Measurements from ENCODE around the gene RPS27A.
"Not testable (repeated sequence)": the region's sequence is repeated elsewhere in the genome, so short reads cannot be mapped to it uniquely, and the experiment has no call there.

RPS27A gene

GRCh38 chr2:55232084-55232862 is at the start of gene RPS27A, which contains the start of gene CLHC1:
RPS27A (plus strand) TSS chr2:55232688; CDS start chr2:55232825, 137 bp downstream.
CLHC1 (minus strand) TSS chr2:55232293; CDS start chr2:55222411, 9,882 bp downstream.
- DNase-seq, result peak; percentile 96

DNA sequence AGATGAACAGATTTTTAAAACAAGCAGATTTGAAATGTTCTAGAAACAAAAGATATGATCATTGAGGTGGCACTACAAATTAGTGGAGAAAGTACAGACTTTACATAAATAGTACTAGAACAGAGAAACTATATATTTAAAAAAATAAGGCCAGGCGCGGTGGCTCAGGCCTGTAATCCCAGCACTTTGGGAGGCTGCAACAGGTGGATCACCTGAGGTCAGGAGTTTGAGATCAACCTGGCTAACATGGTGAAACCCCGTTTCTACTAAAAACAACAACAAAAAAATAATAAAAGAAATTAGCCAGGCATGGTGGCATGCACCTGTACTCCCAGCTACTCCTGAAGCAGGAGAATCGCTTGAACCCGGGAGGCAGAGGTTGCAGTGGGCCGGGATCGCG is 45.7 kb upstream of the RPS27A start:
- not testable (repeated sequence) for DNase-seq

- not testable (repeated sequence) for DNase-seq
Observed at GRCh38 chr2:55191888-55192287, 40.6 kb upstream of the RPS27A start.

DNA sequence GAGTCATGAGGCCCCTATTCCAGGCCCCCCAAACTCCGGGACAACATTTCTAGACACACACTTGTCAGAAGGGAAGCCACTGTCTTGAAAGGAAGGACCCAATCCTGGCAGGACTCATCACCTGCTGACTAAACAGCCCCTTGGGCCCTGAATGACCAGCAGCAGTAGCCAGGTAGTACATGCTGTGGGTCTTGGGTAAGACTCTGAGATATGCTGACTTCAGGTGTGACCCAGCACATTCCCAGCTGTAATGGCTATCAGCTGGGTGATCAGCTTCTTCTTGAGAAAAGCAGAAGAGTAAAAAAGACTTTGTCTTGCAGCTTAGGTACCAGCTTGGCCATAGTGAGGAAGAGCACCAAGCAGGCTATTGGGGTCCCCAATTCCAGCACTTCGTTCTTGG is 36.0 kb upstream of the RPS27A start:
- no peak for DNase-seq

DNA sequence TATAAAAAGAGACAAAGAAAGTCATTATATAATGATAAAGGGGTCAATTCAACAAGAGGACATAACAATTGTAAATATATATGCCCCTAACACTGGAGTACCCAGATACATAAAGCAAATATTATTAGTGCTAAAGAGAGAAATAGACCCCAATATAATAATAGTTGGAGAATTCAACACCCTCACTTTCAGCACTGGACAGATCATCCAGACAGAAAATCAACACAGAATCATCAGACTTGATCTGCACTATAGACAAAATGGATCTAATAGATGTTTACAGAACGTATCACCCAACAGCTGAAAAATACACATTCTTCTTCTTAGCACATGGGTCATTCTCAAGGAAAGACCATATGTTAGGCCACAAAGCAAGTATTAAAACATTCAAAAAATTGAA is 32.1 kb upstream of the RPS27A start:
- DNase-seq, result no peak

GRCh38 chr2:55204536-55204935 is 28.0 kb upstream of the RPS27A start:
- DNase-seq, result no peak

DNA sequence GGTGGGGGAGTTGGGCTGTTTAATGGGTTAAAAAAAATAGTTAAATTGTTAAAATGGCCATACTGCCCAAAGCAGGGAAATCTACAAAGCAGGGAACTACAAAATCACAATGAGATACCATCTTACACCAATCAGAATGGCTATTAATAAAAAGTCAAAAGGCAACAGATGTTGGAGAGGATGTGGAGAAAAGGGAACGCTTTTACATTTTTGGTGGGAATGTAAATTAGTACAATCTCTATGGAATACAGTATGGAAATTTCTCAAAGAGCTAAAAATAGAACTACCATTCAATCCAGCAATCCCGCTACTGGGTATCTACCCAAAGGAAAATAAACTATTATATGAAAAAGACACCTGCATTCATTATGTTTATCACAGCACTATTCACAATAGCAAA is 27.5 kb upstream of the RPS27A start:
- no peak for DNase-seq

- DNase-seq, result no peak
Observed at GRCh38 chr2:55213822-55214221, 18.7 kb upstream of the RPS27A start.

DNA sequence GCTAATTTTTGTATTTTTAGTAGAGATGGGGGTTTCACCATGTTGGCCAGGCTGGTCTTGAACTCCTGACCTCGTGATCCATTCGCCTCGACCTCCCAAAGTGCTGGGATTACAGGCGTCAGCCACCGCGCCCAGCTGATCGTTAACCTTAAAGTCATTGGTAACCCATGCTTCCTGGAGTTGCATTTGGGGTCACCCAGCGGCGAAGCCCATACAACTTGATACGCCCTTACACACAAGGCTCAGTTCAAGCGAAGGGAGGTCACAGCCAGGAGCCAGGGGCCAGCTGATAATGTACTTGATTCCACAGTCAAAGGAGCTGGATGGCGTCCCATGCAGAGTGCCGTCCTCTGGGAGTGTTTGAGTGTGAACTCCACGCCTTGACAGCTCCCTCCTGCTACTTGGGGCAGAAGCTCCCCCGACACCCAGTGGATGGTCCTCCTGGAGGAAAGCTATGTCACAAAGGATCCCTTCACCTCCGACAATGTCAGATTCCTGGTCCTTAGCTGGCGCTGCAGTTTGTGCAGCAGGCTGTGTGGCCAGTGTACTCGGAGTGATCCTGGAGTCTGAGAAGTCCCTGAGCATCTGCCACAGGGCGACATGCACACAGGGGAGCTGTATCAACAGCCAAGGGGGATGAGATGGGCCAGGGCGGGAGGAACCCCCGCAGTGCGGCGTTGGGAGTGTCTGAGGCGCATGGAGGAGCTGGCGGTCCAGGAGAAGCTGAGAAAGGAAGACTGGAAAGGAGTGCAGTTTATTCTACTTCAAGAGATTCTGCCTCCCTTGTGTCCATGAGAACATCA is 8.3 kb upstream of the RPS27A start:
- DNase-seq, result no peak

- DNase-seq, result no peak
Observed at GRCh38 chr2:55224761-55225261, 7.7 kb upstream of the RPS27A start.

- DNase-seq, result no peak
Observed at GRCh38 chr2:55225481-55226020, 6.9 kb upstream of the RPS27A start.

DNA sequence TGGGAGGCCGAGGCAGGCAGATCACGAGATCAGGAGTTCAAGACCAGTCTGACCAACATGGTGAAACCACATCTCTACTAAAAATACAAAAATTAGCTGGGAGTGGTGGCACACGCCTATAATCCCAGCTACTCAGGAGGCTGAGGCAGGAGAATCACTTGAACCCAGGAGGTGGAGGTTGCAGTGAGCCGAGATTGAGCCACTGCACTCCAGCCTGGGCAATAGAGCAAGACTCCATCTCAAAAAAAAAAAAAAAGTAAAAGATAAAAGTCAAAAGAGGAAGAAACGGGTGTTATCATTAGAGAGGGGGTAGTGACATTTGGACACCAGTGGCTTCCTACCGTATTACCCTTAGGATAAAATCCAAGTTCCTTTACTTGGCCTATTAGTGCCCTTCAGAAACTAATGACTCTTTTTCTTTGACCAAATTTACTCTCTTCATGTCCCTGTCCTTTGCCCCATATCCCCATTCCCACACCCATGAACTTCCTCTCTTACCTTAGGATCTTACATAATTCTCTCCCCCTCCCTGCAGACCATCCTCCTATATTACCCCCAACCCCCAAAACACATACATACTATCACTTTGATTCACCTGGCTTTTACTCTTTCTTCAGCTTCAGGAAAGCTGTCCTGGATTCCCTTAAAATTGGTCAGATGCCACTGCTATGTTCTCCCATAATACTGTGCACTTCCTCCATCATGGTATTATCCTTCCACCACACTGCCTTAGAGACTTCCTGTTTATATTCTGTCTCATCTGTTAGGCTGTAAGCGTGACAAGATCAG is 4.9 kb upstream of the RPS27A start:
- DNase-seq, result not testable (repeated sequence)

DNA sequence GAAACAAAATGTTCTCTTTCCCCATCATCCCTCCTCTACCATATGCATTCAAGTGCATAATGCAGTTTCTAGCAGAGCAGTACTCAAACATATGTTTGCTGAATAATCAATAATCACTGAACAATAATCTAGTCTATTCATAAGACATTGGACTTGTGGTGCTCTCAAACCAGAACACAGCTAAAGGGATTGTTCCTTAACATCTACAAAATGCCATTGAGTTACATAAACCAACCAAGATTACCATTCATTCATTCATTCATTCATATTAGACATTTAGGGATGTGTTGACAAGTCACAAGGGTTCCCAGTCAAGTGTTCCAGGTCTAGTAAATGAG is 4.3 kb upstream of the RPS27A start:
- no peak for DNase-seq

DNA sequence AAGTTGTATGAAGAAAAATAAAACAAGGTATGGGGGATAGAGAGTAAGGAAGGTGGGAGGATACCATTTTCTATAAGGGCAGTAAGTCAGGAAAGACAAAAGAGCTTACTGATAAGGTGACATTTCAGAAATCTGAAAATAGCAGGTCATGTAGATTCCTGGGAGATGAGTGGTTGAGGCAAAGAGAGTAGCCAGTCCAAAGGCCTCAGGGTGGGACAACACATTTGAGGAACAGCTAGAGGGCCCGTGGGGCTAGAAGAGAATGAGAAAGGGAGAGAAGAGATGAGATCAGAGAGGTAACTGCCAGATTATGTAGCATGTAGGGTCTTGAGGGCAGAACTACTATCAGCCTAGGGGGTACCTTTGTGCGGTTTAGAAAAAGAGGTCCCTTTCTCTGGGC is 3.3 kb upstream of the RPS27A start:
- no peak for DNase-seq

- DNase-seq, result no peak
Observed at GRCh38 chr2:55230551-55230950, 1.9 kb upstream of the RPS27A start.

- no peak for DNase-seq
Observed at GRCh38 chr2:55231546-55232083, 873 bp upstream of the RPS27A start.

- no peak for DNase-seq
Observed at GRCh38 chr2:55232863-55233657, 572 bp downstream of the RPS27A start.

DNA sequence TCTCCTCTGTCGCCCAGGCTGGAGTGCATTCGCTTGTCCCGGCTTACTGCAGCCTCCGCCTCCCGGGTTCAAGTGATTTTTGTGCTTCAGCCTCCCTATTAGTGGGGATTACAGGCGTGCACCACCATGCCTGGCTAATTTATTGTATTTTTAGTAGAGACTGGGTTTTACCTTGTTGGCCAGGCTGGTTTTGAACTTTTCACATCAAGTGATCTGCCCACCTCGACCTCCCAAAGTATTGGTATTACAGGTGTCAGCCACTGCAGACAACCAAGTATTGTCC is 1.1 kb downstream of the RPS27A start:
- DNase-seq, result no peak

GRCh38 chr2:55235724-55236538 is 3.4 kb downstream of the RPS27A start:
- no peak for DNase-seq

DNA sequence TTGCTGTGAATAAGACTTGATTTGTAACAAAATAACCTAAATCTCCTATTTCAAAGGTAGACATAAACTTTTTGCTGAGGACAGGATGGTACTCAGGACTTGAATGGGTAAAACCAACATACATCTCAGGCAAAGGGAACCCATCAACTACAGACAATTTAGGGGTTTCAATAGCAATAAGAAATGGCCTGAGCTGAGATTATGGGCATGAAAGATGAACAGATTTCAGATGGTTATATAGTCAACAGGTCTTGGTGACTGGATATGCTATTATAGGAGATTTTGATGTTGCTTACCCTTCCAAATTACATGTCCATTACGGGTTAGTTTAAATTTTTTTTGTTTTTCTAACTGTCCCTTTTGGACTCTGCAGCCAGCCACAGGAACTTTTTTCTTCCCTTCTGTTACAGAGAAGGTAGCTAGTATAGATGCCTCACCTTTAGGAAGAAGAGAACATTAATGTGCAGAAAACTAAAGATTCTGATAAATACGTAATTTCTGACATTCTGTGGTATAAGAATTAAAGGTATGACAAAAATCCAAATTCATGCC is 4.6 kb downstream of the RPS27A start:
- DNase-seq, result no peak
